ENCODE data around the gene MAP3K20. TPM values are rescaled to one million over a fixed set of nuclear protein-coding genes. Genes with fewer than 3 reads are reported as not detected.

The MAP3K20 gene
- total and polyA plus RNA-seq, 2 experiments from 2014 or later, result 7.6 to 9.6 TPM

DNA sequence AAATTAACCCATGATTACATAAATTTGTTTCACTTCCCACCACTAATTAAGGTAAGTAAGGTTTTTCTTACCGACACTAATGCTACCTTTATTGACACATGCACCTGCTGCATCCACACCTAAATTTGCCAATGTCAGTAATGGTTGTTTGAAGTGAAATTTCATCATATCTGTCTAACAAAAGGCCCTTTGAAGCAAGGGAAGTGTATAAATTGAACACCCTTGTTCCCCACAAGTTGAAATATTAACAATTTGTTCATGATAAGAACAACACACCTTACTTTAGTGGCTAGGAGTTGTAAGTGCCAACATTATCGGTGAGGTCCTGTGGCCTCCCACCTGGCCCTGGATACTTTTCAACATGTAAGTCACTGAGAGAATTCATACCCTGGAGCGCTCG lies 162.7 kb downstream of the MAP3K20 start:
- DNase-seq (ENCODE audit: low spot score) (no peak), ATAC-seq (no peak)
- peaks cover 24% of the 10 kb centered on the region for H3K4me1 Mint-ChIP-seq
- peaks cover 25% of the 10 kb centered on the region for H3K36me3 Mint-ChIP-seq (ENCODE audit: low read depth)
- Histone ChIP-seq H3K4me3 (no peak overlapping the region), H3K36me3 (ENCODE audit: insufficient read depth) (no peaks in the 10 kb centered on the region), H3K4me1 (ENCODE audit: insufficient read depth) (peaks cover 12% of the 10 kb centered on the region; the same call in 1 of the 2 replicates), H3F3A (replicated peaks; ENCODE audit: low read depth) (no peaks in the 10 kb centered on the region), H3K79me2 (replicated peaks; ENCODE audit: insufficient read depth) (no peaks in the 10 kb centered on the region), H3K27ac (ENCODE audit: low read depth) (no peak overlapping the region), H4K20me1 (replicated peaks; ENCODE audit: insufficient read depth) (no peaks in the 10 kb centered on the region), H2AFZ (no peak overlapping the region), H3K9me2 (ENCODE audit: insufficient read depth) (no peaks in the 10 kb centered on the region), H3K4me2 (no peak overlapping the region), H3K27me3 (ENCODE audit: insufficient read depth) (no peaks in the 10 kb centered on the region)
- no peak overlapping the region for H3K27ac Mint-ChIP-seq
- peaks cover 2% of the 10 kb centered on the region for H3K27me3 Mint-ChIP-seq (ENCODE audit: insufficient read depth, low read depth, poor library complexity)
- peaks cover 22% of the 10 kb centered on the region for H3K9me3 Mint-ChIP-seq
- TF ChIP-seq REST (IDR thresholded peaks at IDR 0.05; ENCODE audit: unreplicated experiment), result no peak
- no peak for TF ChIP-seq NANOG (IDR thresholded peaks at IDR 0.05; ENCODE audit: borderline replicate concordance)
- TF ChIP-seq EZH2phosphoT487 (IDR thresholded peaks at IDR 0.05; ENCODE audit: unreplicated experiment), result no peak
- H3K4me3 Mint-ChIP-seq, result no peak overlapping the region

DNA sequence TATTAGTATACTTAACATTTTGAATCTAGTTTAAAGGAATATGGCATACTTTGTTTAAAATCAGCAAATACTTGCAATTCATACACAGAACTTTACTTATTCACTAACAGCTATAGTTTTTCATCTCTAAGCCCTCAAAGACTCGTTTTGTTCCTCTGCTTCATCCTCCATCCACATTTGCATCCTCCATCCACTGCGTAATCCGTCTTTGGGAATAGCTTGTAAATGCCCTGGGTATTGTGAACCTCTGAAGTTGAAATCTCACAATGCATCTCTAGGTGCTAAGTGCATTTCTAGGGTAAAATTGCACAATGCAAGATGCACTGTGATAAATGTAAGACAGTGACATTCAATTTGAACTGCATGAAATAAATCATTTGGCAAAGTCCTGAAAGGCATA lies 163.2 kb downstream of the MAP3K20 start:
- Histone ChIP-seq H4K20me1 (replicated peaks; ENCODE audit: insufficient read depth) (no peaks in the 10 kb centered on the region), H3F3A (replicated peaks; ENCODE audit: low read depth) (no peaks in the 10 kb centered on the region), H3K4me3 (no peak overlapping the region), H3K27me3 (ENCODE audit: insufficient read depth) (no peaks in the 10 kb centered on the region), H3K9me2 (ENCODE audit: insufficient read depth) (no peaks in the 10 kb centered on the region), H3K4me1 (ENCODE audit: insufficient read depth) (peaks cover 14% of the 10 kb centered on the region; the same call in 1 of the 2 replicates), H3K36me3 (ENCODE audit: insufficient read depth) (no peaks in the 10 kb centered on the region), H3K4me2 (no peak overlapping the region), H2AFZ (no peak overlapping the region), H3K79me2 (replicated peaks; ENCODE audit: insufficient read depth) (no peaks in the 10 kb centered on the region), H3K27ac (ENCODE audit: low read depth) (no peak overlapping the region)
- peaks cover 22% of the 10 kb centered on the region for H3K9me3 Mint-ChIP-seq
- no peak for ATAC-seq
- TF ChIP-seq ZNF331 (CRISPR knock-in tag; IDR thresholded peaks at IDR 0.05; ENCODE audit: low read depth), result no peak
- TF ChIP-seq POLR2AphosphoS5 (IDR thresholded peaks at IDR 0.05; ENCODE audit: low read depth), result no peak
- TF ChIP-seq CREB1 (CRISPR knock-in tag; IDR thresholded peaks at IDR 0.05; ENCODE audit: low read depth), result no peak
- TF ChIP-seq STAT1 (IDR thresholded peaks at IDR 0.05; ENCODE audit: unreplicated experiment), result no peak
- no peak overlapping the region for H3K27ac Mint-ChIP-seq
- peaks cover 26% of the 10 kb centered on the region for H3K4me1 Mint-ChIP-seq
- no peak overlapping the region for H3K4me3 Mint-ChIP-seq
- no peak for DNase-seq (ENCODE audit: low spot score)
- H3K27me3 Mint-ChIP-seq (ENCODE audit: insufficient read depth, low read depth, poor library complexity), result peaks cover 2% of the 10 kb centered on the region
- H3K36me3 Mint-ChIP-seq (ENCODE audit: low read depth), result peaks cover 22% of the 10 kb centered on the region

DNA sequence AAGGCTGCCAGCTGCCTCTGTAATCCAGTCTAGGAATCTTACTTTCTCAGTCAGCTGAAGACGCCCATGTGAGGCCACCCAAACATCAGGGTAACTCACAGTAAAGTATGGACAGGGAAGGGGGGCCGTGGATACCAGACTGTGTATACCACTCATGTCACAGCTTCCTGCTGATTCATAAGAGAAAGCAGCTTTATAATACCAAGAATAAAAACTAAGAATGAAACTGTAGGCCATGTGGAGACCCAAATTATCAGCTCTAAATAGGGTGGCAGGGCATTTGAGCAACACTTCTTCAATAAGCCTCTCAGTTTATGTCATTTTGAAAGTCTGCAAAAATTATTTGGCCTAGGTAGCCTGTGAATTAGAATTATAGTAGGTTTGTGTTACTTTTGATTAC lies 164.0 kb downstream of the MAP3K20 start:
- Histone ChIP-seq H3K79me2 (replicated peaks; ENCODE audit: insufficient read depth) (no peaks in the 10 kb centered on the region), H3K4me3 (no peak overlapping the region), H2AFZ (no peak overlapping the region), H4K20me1 (replicated peaks; ENCODE audit: insufficient read depth) (no peaks in the 10 kb centered on the region), H3K4me1 (ENCODE audit: insufficient read depth) (peaks cover 23% of the 10 kb centered on the region), H3K4me2 (no peak overlapping the region), H3K27me3 (ENCODE audit: insufficient read depth) (no peaks in the 10 kb centered on the region), H3K9me2 (ENCODE audit: insufficient read depth) (no peaks in the 10 kb centered on the region), H3F3A (replicated peaks; ENCODE audit: low read depth) (no peaks in the 10 kb centered on the region), H3K27ac (ENCODE audit: low read depth) (no peak overlapping the region), H3K36me3 (ENCODE audit: insufficient read depth) (no peaks in the 10 kb centered on the region)
- H3K9me3 Mint-ChIP-seq, result peaks cover 17% of the 10 kb centered on the region
- TF ChIP-seq EZH2 (IDR thresholded peaks at IDR 0.05; ENCODE audit: low read depth, unreplicated experiment) (no peak), NANOG (IDR thresholded peaks at IDR 0.05; ENCODE audit: borderline replicate concordance) (no peak), REST (IDR thresholded peaks at IDR 0.05; ENCODE audit: unreplicated experiment) (no peak), JUNB (IDR thresholded peaks at IDR 0.05; ENCODE audit: unreplicated experiment) (no peak)
- no peak overlapping the region for H3K27ac Mint-ChIP-seq
- H3K4me3 Mint-ChIP-seq, result no peak overlapping the region
- ATAC-seq, result no peak
- DNase-seq (ENCODE audit: low spot score), result no peak
- H3K36me3 Mint-ChIP-seq (ENCODE audit: low read depth), result peaks cover 16% of the 10 kb centered on the region
- H3K4me1 Mint-ChIP-seq, result peaks cover 34% of the 10 kb centered on the region
- peaks cover 2% of the 10 kb centered on the region for H3K27me3 Mint-ChIP-seq (ENCODE audit: insufficient read depth, low read depth, poor library complexity)
